Colonic mucosa (tissue), 4 donors: Measurements from ENCODE around the gene RBP5. TPM values are rescaled to one million over a fixed set of nuclear protein-coding genes. Genes with fewer than 3 reads are reported as not detected.
"Not testable (repeated sequence)": the region's sequence is repeated elsewhere in the genome, so short reads cannot be mapped to it uniquely, and the experiment has no call there.

Experiments
- DNase-seq: peaks from one replicate; pipeline ENCODE4 v3.0.0-alpha.2; 2020
- H3K27ac ChIP-seq: fragments of 200-600 bp; one replicate; pipeline ENCODE4 v1.8.0; 2021
- H3K27me3 ChIP-seq: fragments of 200-600 bp; one replicate; pipeline ENCODE4 v1.8.0; 2021
- H3K36me3 ChIP-seq: fragments of 200-600 bp; one replicate; pipeline ENCODE4 v1.8.0; 2021
- H3K4me1 ChIP-seq: fragments of 200-600 bp; one replicate; pipeline ENCODE4 v1.8.0; 2021; ENCODE audit warnings: mild to moderate bottlenecking
- H3K4me3 ChIP-seq: fragments of 200-600 bp; one replicate; pipeline ENCODE4 v1.8.0; 2021
- H3K9ac ChIP-seq, 2 donors: one replicate each; pipeline ENCODE4 v1.7.0; 2013; ENCODE audit warnings: control low read depth in 2 of 2, low read depth in 2 of 2, low read length in 2 of 2
- H3K9me3 ChIP-seq: fragments of 200-600 bp; one replicate; pipeline ENCODE4 v1.8.0; 2021
- CTCF ChIP-seq: fragments of 200-600 bp; IDR thresholded peaks from one replicate; pipeline ENCODE4 v1.8.0; 2022; ENCODE audit warnings: antibody characterized with exemption, mild to moderate bottlenecking
- intact Hi-C: fragments of 100-400 bp; cut with DNase I; formaldehyde crosslinking; loops from one replicate; pipeline ENCODE4 v1.14.1; 2022
- total RNA-seq, 2 donors: library from RNA; stranded (reverse); fragmentation: NEBNext Ultra II Directional in 1 of 2; extraction: Animal tissue kit (Norgen Biotek cat#: 25700) in 1 of 2; gene quantifications; one replicate each; pipeline ENCODE4 v1.2.1, GENCODE V29; 2021
- donor health status: healthy.
- donor health status: DM: no; HTN: no; CAD: no.
- donor health status: DM: no; HTN: no; CAD: no.

The RBP5 gene
- total RNA-seq, 2 donors from 2014 or later, result 2.4 to 3.7 TPM

- H3K4me1 ChIP-seq, result peaks cover 6% of the 10 kb centered on the region
- intact Hi-C loops, result no loop called here
- no peak for TF ChIP-seq CTCF
- H3K4me3 ChIP-seq, result peak overlapping the region; percentile 61
- H3K27me3 ChIP-seq, result no peaks in the 10 kb centered on the region
- peak overlapping the region; percentile 82 to 93 for H3K9ac ChIP-seq
- H3K27ac ChIP-seq, result peak overlapping the region; percentile 96
- H3K9me3 ChIP-seq, result no peaks in the 10 kb centered on the region
- H3K36me3 ChIP-seq, result peaks cover 3% of the 10 kb centered on the region
- DNase-seq, result no peak
Observed at GRCh38 chr12:7107636-7108002, 21.1 kb downstream of the RBP5 start.

- H3K9me3 ChIP-seq, H3K9ac ChIP-seq, H3K27me3 ChIP-seq, H3K4me1 ChIP-seq, H3K36me3 ChIP-seq, H3K4me3 ChIP-seq, DNase-seq, intact Hi-C loops: not testable (repeated sequence)
- H3K27ac ChIP-seq, result peak overlapping the region; percentile 96
Observed at GRCh38 chr12:7107181-7107580, 21.5 kb downstream of the RBP5 start.

- intact Hi-C loops, result no loop called here
- H3K4me1 ChIP-seq, result peaks cover 6% of the 10 kb centered on the region
- no peak for TF ChIP-seq CTCF
Observed at GRCh38 chr12:7106082-7106481, 22.6 kb downstream of the RBP5 start.

GRCh38 chr12:7103837-7104584 is 24.7 kb downstream of the RBP5 start:
- TF ChIP-seq CTCF, result no peak
- H3K4me3 ChIP-seq, result no peak overlapping the region
- no peak for DNase-seq
- no peaks in the 10 kb centered on the region for H3K27me3 ChIP-seq
- no peaks in the 10 kb centered on the region for H3K4me1 ChIP-seq
- intact Hi-C loops, result no loop called here
- peaks cover 3% of the 10 kb centered on the region for H3K36me3 ChIP-seq
- no peak overlapping the region for H3K27ac ChIP-seq
- H3K9ac ChIP-seq, result no peak overlapping the region
- H3K9me3 ChIP-seq, result no peaks in the 10 kb centered on the region

More at GRCh38 chr12:7106082-7106481, 22.6 kb downstream of the RBP5 start:
- Histone ChIP-seq H3K36me3 (peaks cover 3% of the 10 kb centered on the region), H3K9ac (no peak overlapping the region), H3K4me3 (no peak overlapping the region), H3K27me3 (no peaks in the 10 kb centered on the region), H3K9me3 (no peaks in the 10 kb centered on the region), H3K27ac (no peak overlapping the region)
- no peak for DNase-seq

GRCh38 chr12:7102582-7102981 is 26.1 kb downstream of the RBP5 start:
- H3K9ac ChIP-seq, result no peak overlapping the region

More at GRCh38 chr12:7102582-7102981, 26.1 kb downstream of the RBP5 start:
- Histone ChIP-seq H3K4me3 (no peak overlapping the region), H3K27ac (no peak overlapping the region), H3K27me3 (no peaks in the 10 kb centered on the region), H3K9me3 (no peaks in the 10 kb centered on the region), H3K36me3 (peaks cover 3% of the 10 kb centered on the region), H3K4me1 (no peaks in the 10 kb centered on the region)
- DNase-seq, result no peak
- TF ChIP-seq CTCF, result no peak
- intact Hi-C loops, result no loop called here
